Measurements from ENCODE around the gene SNX32.

- TF ChIP-seq CTCF (IDR thresholded peaks at IDR 0.05) = peak in 1 of 12 donors; percentile 1
- TF ChIP-seq POLR2A (IDR thresholded peaks at IDR 0.05) = peak; percentile 59 to 98
Observed at GRCh38 chr11:65857853-65858680, 24.3 kb downstream of the SNX32 start, which contains the start of gene CFL1.
